Measurements from ENCODE around the gene RNF223. TPM values are rescaled to one million over a fixed set of nuclear protein-coding genes. Genes with fewer than 3 reads are reported as not detected.

RNF223 gene
- total RNA-seq, 1 experiment from 2014 or later, result not detected

- Histone ChIP-seq H3K14ac (ENCODE audit: insufficient read depth, low read length) (no peak overlapping the region), H4K5ac (ENCODE audit: insufficient read length, low read depth, low read length) (no peak overlapping the region), H3K18ac (ENCODE audit: insufficient read length, low read depth, low read length) (no peak overlapping the region), H4K8ac (replicated peaks; ENCODE audit: insufficient read length, low read depth, low read length) (no peak overlapping the region), H3K27me3 (ENCODE audit: insufficient read depth, low read length) (peaks cover 2% of the 10 kb centered on the region; the same call in 1 of the 2 replicates), H3T11ph (ENCODE audit: low read length) (no peak overlapping the region), H2BK20ac (ENCODE audit: low read depth, low read length, poor library complexity, severe bottlenecking) (no peak overlapping the region), H3K4me2 (ENCODE audit: insufficient read depth, insufficient read length, low read length) (peak overlapping the region; percentile 0), H3K23me2 (ENCODE audit: insufficient read length, low read depth, low read length, poor library complexity, severe bottlenecking) (peaks cover 8% of the 10 kb centered on the region), H3K9me3 (ENCODE audit: control insufficient read depth, low read depth, low read length) (no peaks in the 10 kb centered on the region), H4K20me1 (ENCODE audit: control insufficient read depth, insufficient read depth, insufficient read length) (no peaks in the 10 kb centered on the region), H3K79me1 (ENCODE audit: insufficient read depth, low read depth, low read length, poor library complexity, severe bottlenecking) (no peaks in the 10 kb centered on the region), H2AK5ac (ENCODE audit: insufficient read length, low read length) (no peak overlapping the region), H2BK12ac (ENCODE audit: insufficient read length, low read depth, low read length) (no peak overlapping the region), H2BK5ac (ENCODE audit: insufficient read length, low read length) (no peak overlapping the region), H2BK120ac (ENCODE audit: low read depth, low read length, poor library complexity, severe bottlenecking) (no peak overlapping the region), H3K56ac (ENCODE audit: insufficient read length, low read depth, low read length) (no peak overlapping the region), H3K23ac (ENCODE audit: insufficient read length, low read depth, low read length) (no peak overlapping the region), H3K4ac (ENCODE audit: low read depth, low read length) (no peak overlapping the region), H2BK15ac (ENCODE audit: low read depth, low read length) (no peak overlapping the region), H3K79me2 (ENCODE audit: insufficient read depth, low read length) (no peaks in the 10 kb centered on the region), H3K9ac (ENCODE audit: extremely low read depth, insufficient read length, low read length) (no peak overlapping the region), H3K27ac (ENCODE audit: insufficient read length, low read depth, low read length) (no peak overlapping the region), H2AFZ (ENCODE audit: low read length) (no peak overlapping the region), H4K91ac (ENCODE audit: insufficient read length, low read depth, low read length) (no peak overlapping the region), H3K4me1 (ENCODE audit: insufficient read depth, low read length) (no peaks in the 10 kb centered on the region)
- DNase-seq, result peak; percentile 79
- TF ChIP-seq, protein P1, sequence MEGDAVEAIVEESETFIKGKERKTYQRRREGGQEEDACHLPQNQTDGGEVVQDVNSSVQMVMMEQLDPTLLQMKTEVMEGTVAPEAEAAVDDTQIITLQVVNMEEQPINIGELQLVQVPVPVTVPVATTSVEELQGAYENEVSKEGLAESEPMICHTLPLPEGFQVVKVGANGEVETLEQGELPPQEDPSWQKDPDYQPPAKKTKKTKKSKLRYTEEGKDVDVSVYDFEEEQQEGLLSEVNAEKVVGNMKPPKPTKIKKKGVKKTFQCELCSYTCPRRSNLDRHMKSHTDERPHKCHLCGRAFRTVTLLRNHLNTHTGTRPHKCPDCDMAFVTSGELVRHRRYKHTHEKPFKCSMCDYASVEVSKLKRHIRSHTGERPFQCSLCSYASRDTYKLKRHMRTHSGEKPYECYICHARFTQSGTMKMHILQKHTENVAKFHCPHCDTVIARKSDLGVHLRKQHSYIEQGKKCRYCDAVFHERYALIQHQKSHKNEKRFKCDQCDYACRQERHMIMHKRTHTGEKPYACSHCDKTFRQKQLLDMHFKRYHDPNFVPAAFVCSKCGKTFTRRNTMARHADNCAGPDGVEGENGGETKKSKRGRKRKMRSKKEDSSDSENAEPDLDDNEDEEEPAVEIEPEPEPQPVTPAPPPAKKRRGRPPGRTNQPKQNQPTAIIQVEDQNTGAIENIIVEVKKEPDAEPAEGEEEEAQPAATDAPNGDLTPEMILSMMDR (conservative IDR thresholded peaks at IDR 0.05), result peak; percentile 93
- Mint-ChIP-seq H3K4me3 (no peak overlapping the region; a peak in 1 of 5 replicates), H3K9me3 (no peaks in the 10 kb centered on the region), H3K27me3 (ENCODE audit: low read depth) (peaks cover 55% of the 10 kb centered on the region), H3K27ac (no peak overlapping the region), H3K36me3 (ENCODE audit: insufficient read depth in 1 of 3, low read depth in 3 of 3) (no peaks in the 10 kb centered on the region), H3K4me1 (peaks cover 16 to 21% of the 10 kb centered on the region in 2 experiments)
- WGBS (ENCODE audit: extremely low coverage, insufficient read length, low lambda C conversion rate), result no CpG with 5 or more reads among the region's 50 CpGs
Observed at GRCh38 chr1:1063945-1064831, 9.9 kb downstream of the RNF223 start.
